GM19043 (cell line): ENCODE results near the gene TADA3.
"Not testable (repeated sequence)": the region's sequence is repeated elsewhere in the genome, so short reads cannot be mapped to it uniquely, and the experiment has no call there.

Experiments
- ATAC-seq: cut with Tn5 transposase; IDR thresholded peaks from one replicate; pipeline ENCODE4 v1.9.1; 2021; ENCODE audit warnings: low read depth; ENCODE audit not compliant: unreplicated experiment

The TADA3 gene

GRCh38 chr3:9785602-9786001 lies 6.7 kb downstream of the TADA3 start:
- ATAC-seq: no peak

- ATAC-seq: no peak
These were observed 7.3 kb downstream of the TADA3 start for GRCh38 chr3:9784965-9785364.

GRCh38 chr3:9783954-9784353 lies 8.3 kb downstream of the TADA3 start:
- no peak for ATAC-seq

GRCh38 chr3:9782770-9783169 lies 9.5 kb downstream of the TADA3 start:
- no peak for ATAC-seq

GRCh38 chr3:9781978-9782603 lies 10.2 kb downstream of the TADA3 start:
- ATAC-seq: no peak

- ATAC-seq: no peak
These were observed 10.7 kb downstream of the TADA3 start for GRCh38 chr3:9781551-9781950.

- ATAC-seq: no peak
These were observed 11.4 kb downstream of the TADA3 start for GRCh38 chr3:9780910-9781309.

GRCh38 chr3:9780458-9780812 lies 11.8 kb downstream of the TADA3 start:
- no peak for ATAC-seq

- ATAC-seq: peak; percentile 52
These were observed 12.4 kb downstream of the TADA3 start for GRCh38 chr3:9779721-9780457.

- ATAC-seq: no peak
These were observed 13.1 kb downstream of the TADA3 start for GRCh38 chr3:9779075-9779593.

GRCh38 chr3:9778143-9779074 lies 13.9 kb downstream of the TADA3 start:
- ATAC-seq: no peak

- ATAC-seq: no peak
These were observed 14.6 kb downstream of the TADA3 start for GRCh38 chr3:9777694-9778021.

- ATAC-seq: no peak
These were observed 15.2 kb downstream of the TADA3 start for GRCh38 chr3:9776896-9777693.

- ATAC-seq: not testable (repeated sequence)
These were observed 21.3 kb downstream of the TADA3 start for GRCh38 chr3:9771007-9771406.

- no peak for ATAC-seq
These were observed 21.9 kb downstream of the TADA3 start for GRCh38 chr3:9770276-9770812.

- no peak for ATAC-seq
These were observed 22.6 kb downstream of the TADA3 start, which contains the start of gene CAMK1 for GRCh38 chr3:9769426-9770275. TSS of gene CAMK1 (minus strand) at chr3:9769947. CDS start at chr3:9767749, 2,198 bp downstream.

- no peak for ATAC-seq
These were observed 23.3 kb downstream of the TADA3 start for GRCh38 chr3:9769012-9769411.

- no peak for ATAC-seq
These were observed 24.0 kb downstream of the TADA3 start for GRCh38 chr3:9768141-9768775.

GRCh38 chr3:9767418-9767817 lies 24.9 kb downstream of the TADA3 start:
- no peak for ATAC-seq
